Myocyte (in vitro differentiated cells): ENCODE measurements around the gene FAM227B. TPM values are rescaled to one million over a fixed set of nuclear protein-coding genes. Genes with fewer than 3 reads are reported as not detected.
"Not testable (repeated sequence)": the region's sequence is repeated elsewhere in the genome, so short reads cannot be mapped to it uniquely, and the experiment has no call there.

Experiments used
- DNase-seq: peaks from one replicate; pipeline ENCODE4 v3.0.0-alpha.2; 2012; ENCODE audit warnings: low read depth
- total RNA-seq: library from RNA; depleted of rRNA; stranded (reverse); fragments of >200 nt; gene quantifications from 2 replicates; pipeline ENCODE4 v1.2.3, GENCODE V29; 2014

Gene FAM227B
- total RNA-seq, 1 donor from 2014 or later, result 19.9 TPM

DNA sequence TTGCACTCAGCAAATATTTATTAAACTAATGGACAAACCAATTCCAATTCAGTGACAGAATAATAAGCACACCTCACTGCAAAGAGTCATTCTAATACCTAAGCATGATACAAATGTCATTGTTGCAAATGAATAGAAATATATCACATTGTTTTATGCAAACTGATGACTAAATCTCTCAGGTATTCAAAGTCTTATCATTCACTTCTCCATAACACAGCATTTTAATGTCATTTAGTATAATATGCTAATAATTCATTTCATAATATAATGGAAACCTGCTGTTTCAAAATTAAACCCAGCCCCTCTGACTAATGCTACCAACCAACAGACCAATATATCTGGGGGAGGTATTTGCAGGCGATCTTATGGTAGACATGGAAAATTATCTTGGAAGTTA, 125.8 kb downstream of the FAM227B start:
- DNase-seq, result no peak

DNA sequence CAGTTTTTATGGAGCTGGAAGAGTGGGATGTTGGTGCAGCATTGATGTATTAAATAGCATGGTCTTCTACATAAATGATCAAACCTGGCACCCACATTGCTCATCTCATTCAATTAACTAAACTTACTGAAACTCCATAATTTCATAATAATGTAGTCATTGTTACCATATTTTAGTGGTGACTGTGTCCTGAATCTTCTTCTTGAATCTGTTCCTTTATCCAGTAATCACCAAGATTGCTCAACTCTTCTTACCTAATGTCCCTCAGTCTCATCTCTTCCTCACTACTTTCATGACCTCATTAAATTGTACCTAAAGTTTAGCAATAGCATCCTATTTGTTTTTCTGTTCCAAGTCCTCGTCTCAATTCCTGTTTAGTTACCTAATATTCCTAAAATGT, 127.8 kb downstream of the FAM227B start:
- no peak for DNase-seq

DNA sequence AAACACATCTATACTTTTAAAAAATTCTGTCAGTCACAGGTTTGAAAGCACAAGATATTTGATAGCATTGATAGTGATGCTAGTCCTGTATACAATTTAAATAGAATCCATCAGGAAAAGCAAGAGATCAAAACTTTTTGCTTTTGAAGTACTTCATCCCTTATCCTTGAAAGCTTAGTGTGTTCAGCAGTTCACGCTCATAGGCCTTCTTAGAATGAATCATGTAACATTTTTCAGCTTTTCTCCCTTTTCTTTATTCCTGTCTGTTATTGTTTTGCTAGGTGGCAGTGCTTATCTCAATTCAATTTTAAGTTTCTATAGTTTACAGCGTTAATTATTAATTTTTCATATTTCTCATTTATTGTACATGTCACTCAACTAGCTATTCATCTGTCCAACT, 128.5 kb downstream of the FAM227B start:
- no peak for DNase-seq

DNA sequence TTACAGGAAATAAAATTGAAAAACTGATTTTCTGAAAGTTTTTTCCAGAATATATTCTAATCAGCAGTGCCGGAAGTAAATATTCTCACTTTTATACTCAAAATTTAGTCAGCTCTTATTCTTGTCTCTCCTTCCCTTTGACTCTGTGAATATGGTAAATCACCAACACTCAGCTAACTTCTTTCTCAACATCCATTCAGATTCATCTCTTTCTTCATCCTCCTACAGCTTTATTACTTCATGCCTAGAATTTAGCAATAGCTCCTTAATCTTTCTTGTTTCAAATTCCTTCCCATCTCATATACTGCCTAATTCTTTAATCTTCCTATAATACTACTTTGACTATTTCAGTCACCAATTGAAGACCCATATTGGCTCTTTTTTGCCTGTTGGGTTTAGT, 129.7 kb downstream of the FAM227B start:
- DNase-seq, result no peak

DNA sequence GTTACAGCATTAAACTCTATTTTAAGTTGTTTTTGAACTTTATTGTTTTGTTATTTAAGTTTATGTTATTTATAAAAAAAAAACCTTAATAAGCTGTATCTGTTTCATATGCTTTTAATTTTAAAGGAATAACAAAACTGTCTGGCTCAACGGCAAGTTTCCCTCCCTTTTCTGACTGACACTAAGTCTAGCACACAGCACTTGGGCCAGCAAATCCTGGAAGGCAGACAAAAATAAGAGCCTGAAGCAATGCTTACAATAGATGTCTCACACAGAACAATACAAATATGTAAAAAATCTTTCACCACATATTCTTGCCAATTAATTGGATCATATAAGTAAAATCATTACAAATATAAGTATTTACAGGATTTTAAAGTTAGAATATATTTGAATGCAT, 135.2 kb downstream of the FAM227B start:
- not testable (repeated sequence) for DNase-seq

DNA sequence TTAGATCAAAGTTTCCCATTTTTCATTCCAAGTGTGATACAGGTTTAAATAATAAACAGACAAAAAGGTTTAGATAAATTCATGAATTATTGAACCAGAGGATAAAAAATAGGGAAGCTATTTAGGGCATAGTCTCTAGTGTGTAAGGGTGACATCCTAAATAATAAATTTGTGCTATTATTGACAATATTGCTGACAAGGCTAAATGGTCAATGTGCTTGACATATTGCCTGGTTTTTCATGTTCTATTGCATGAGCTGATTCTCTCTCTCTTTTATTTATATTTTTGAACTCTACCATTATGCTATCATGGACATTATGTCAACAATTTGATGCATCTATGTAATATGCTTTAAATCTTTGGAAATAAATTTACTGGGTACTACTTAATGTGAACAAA, 141.6 kb downstream of the FAM227B start:
- DNase-seq, result not testable (repeated sequence)

DNA sequence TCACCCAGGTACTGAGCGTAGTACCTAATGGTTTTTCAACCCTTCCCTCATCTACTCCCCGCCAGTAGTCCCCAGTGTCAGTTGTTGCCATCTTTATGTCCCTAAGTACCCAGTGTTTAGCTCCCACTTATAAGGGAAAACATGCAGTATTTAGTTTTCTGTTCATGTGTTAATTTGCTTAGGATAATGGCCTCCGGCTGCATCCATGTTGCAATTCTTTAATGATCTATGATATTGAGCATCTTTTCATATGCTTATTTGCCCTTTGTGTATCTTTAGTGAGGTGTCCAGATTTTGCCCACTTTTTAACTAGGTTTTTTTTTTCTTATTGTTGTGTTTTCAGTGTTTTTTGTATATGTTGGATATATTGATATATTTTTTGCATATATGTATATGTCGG, 142.6 kb downstream of the FAM227B start:
- DNase-seq, result not testable (repeated sequence)

DNA sequence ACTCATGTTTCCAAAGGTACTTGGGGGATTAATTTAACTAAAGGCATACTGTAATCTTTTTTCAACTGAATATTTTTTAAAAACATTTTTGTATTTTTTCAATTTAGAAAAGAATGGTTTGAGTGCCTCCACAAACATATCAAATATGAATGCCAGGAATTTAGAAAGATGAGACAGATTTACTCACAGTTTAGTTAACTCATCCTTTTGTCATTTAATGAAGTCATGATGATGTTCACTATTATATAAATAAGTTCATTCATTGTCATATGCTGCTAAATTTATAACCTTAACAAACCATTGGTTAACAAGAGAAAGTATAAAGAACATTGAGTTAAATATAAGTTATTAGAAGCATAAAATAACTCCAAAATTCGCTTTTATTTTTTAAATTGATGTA, 147.6 kb downstream of the FAM227B start:
- DNase-seq, result no peak

DNA sequence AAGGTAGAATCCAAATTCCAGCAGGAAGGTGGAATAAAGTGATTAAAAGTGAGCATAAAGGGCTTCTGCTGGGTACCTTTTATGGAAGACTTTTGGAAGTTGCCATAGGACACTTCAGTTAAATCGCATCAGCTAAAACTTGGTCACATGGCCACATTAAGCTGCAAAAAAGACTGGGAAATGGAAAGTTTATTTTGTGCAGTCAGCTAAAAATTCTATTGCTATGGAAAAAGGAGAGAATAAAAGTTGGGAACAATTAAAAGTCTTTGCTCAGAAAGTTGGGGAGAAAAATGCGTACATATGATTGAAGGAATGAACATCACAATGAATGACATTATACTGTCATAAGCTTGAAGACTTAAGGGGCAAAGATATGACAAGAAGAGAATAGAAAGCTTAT, 148.3 kb downstream of the FAM227B start:
- no peak for DNase-seq

DNA sequence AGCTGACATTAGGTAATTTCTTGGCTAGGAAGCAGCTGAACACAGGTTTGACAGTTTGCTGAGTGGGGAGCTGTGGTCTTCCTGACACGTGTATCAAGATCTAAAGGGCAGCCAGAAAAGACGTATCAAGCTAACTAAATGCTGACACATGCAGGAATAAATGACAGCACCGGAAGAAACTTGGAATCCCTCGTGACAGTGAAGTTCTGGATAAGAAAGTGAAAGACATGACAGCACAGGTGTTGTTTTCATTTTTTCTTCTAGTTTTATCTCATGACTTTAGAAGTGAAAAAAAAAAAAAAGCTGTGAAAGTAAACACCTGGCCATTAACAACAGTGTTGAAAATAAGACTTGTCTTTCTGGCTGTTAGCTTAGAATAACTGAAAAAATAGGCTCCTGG, 148.9 kb downstream of the FAM227B start:
- DNase-seq, result peak; percentile 35

DNA sequence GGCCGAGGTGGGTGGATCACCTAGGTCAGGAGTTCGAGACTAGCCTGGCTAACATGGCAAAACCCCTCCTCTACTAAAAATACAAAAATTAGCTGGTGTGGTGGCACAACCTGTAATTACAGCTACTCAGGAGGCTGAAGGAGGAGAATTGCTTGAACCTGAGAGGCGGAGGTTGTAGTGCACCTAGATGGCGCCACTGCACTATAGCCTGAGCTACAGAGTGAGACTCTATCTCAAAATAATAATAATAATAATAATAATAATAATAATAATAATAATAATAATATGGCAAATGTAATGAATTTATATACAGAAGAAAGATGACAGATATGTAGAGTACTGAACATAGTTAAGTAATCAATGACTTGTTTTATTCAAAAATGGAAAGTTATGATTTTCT, 149.4 kb downstream of the FAM227B start:
- DNase-seq, result not testable (repeated sequence)

DNA sequence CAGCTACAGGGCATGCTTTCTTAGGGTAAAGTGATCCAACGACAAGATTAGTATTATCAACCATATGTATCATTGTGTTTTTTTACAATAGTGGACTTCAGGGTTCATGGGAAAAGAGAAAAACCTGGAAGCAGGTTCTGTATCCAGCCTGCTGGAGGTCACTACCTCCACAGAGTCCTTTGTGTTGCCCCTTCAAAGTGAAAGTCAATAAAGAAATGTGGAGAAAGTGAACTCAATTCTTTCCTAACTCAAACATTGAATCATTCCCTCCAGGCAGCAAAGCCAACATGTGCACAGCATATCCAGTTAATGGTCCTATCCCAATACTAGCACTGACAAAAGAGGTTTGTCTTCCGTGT, 152.2 kb downstream of the FAM227B start:
- no peak for DNase-seq

DNA sequence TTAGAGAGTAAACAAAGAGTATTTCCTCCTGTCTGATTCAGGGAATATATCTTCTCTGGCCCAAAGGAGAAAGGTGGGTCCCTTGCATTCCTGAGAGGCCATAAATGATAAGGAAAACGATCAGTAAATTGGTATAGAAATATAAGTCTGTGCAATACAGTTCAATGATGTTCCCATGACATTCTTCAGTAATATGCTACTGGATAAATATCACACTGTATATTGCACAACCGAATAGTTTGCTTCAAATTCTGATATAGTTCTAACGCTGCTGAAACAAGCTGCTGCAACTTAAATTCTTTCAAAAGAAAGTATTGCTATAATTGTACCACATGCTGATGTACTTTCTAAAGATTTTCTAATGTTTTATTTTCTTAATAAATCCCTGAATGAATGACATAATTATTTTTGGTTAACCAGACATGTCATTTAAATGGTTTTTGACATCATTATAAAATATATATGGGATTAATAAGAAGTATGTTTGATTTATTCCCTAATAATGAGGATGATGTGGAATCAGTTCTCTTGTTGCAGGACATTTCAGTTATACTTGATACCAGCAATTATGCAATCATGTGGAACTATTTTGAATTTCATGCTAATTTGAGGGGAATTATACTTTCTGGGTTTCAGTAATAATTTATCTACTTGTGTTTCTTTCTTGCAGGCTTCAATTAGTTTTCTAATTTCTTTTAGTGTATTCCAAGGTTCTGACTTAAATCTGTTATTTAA, 152.7 kb downstream of the FAM227B start:
- DNase-seq, result no peak

DNA sequence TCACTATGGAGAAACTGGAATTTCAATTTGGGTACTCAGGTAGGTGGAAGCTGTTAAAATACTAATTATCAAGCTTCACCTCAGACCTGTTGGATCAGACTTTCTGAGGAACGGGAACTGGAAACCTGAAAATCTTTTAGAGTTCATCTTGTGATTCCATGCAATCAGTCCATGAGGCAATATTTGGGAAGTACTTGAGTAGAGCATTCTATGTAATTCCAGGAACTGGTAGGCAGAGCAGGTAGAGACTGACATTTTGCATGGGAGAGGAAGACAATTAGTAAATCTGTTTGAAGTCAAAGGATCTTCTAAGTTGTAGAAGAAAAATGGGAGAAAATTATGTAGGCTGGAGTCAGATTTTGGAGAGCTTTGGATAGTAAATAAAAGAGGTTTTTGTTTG, 154.5 kb downstream of the FAM227B start:
- DNase-seq, result no peak

DNA sequence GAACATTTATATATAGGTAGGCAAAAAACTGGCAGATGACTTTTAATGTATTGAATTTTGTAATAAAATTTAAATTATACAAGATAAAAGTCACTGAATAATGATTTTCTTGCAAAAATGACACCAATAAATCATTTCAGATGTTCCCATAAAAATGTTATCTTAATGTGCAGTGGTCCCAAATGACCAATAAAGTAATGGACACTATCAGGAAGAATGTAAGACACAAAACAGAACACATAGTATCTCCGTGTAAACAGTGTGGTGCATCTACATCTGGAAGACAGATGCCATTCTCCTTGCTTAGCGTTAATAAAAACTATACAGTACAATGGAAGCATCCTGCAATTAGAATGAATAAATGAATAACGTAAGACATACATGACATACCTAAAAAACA, 156.1 kb downstream of the FAM227B start:
- no peak for DNase-seq

DNA sequence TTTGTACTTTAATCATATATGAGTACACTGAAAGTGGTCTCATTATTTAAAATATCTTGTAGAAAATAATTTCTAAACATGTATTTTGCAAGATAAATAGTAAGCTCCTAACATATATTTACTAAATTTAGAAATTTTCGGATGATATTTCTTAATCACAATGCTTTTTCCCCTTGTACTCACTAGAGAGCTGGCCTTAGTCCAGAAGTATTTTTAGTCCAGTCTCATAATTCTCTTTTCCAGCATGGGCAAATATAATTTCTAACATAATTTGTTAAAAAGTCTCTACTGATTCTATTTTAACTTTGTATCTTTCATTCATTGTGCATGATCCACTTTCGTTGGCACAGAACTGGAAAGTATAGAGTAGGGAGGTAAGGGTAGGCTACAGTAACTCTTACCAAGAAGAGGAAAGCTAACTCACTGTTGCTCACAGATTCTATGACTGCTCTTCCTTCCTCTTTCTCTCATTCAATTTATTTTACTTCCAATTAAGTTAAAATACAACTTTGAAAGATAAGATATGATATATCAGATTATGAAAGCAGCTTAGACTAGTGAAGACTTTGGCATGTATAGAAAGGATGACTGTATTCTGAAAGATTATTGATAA, 158.3 kb downstream of the FAM227B start:
- no peak for DNase-seq

DNA sequence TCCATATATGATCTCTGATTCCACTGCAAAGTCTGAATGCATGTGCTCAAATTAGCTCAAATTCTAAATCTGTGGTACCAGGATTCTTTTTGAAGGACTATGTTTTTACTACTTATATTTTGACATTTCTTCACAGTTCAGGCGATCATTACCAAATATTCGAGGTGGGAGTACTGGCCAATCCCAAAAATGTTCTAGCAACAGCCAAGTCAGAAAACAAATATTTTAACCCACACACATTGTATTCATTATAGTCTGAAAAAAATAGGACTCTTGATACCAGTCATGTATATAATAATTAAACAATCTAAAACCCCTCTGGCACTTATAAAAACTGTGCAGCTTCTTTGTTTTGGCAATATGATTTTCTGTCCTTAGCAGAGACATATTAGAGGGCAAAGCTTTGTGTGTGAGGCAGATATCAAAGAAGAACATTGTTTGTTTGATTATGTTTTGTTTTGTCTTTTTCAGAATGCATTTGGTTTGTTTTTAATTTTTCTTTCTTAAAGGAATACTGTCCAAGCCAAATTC, 160.1 kb downstream of the FAM227B start:
- no peak for DNase-seq

DNA sequence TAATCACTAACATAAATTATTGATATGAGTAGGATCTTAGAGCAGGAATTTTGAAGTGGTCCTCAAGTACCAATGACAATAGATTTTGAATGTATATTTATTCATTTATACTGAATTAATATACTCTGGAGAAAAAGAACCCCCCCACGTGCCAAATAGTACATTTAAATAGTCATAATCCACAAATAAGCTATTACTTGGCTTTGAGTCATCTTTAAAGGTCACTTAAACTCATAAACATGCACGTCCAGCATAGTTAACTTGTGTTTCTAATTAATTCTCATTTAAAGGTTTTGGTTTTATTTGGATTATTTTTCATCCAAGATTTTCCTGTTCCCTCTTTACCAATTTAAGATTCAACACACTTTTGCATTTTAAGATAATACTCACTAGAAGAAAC, 162.5 kb downstream of the FAM227B start:
- no peak for DNase-seq

DNA sequence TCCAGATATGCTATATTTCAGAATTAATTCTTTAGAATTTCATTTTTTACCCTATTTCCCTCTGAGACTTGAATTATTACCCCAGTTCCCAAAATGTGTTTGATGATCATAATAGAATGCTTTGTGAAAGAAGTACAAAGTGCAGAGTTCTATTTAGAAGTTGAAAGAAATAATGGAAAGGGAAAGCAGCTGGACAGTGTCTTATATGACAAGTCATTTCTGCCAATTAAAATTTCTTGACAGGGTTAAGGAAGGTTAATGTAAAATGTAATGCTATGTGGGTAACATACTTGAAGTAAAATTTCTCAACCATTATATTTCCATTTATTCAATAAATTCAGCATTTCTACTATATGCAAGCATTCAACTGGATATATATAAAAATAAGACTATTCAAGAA, 164.5 kb downstream of the FAM227B start:
- no peak for DNase-seq

DNA sequence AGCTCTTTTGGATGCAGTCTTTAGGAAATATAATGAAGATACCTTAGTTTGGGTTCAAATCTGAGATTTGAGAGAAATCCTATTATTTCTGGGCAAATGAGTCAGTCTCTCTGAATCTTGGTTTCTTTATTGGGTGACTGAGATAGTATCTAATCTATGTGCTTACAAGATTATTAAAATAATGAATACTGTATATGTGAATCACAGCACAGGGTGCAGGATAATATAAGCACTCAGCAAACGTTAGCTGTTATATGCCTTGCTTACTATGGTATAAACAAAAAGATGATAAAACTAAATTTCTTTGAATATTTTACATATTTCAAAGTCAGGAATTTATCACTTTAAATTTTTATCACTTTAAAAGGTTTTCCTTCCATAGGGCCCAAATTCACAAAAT, 168.0 kb downstream of the FAM227B start:
- DNase-seq, result no peak

DNA sequence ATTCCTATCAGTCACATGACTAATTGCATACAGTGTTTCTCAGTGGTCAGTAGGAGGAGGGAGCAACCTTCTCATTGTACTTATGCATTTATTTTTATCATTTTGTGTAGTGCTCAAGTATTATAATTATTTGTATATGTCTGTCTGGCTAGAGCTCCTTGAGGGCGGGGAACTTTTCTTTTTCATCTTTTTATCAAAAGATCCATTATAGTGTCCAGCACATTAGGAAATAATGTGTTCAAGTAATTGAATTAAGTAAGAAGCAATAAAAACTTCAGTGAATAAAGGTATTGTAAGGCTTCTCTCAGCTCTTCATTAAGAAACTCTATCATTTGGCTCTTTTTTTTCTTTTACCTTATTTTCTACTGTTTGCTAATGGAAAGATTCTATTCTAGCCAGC, 178.8 kb downstream of the FAM227B start:
- no peak for DNase-seq

DNA sequence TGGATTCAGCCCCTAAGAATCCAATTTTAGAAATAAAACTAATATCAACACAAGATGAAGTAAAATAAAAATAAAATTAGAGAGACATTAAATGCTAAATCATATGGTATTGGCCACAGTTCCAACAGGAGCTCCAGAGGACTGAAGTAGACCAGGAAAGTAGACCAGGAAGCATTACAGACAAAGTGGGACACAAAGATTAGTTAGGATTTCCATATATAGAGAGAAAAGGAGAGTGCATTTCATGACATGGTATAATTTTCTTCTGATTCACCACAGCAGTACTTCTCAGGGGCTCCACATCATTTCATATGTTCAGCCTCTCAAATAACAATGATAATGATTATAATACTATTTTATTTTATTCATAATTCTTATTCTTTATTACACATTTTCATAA, 179.3 kb downstream of the FAM227B start:
- DNase-seq, result no peak
